Panc1 (cell line): ENCODE data around the gene RRP8. TPM values are rescaled to one million over a fixed set of nuclear protein-coding genes. Genes with fewer than 3 reads are reported as not detected.

Experiments used
- ATAC-seq: fragments of 200-7000 bp; cut with Tn5 transposase; 2 replicates; pipeline ENCODE4 v1.9.1; 2020; ENCODE audit warnings: mild to moderate bottlenecking, moderate library complexity
- BruUV-seq: library from RNA; stranded (reverse); fragments of 400-500 nt; replicated peaks from 2 replicates; lab custom pipeline; 2021; lab: Mats Ljungman, UMichigan
- CTCF ChIA-PET: fragments of 300-600 bp; sonication (Branson Sonifier 250); formaldehyde crosslinking; loops from one replicate; lab custom pipeline; 2022; ENCODE audit warnings: antibody characterized with exemption; lab: Charles Lee
- POLR2A ChIA-PET: fragments of 300-600 bp; sonication (Branson Sonifier 250); formaldehyde crosslinking; loops from one replicate; lab custom pipeline; 2022; ENCODE audit warnings: antibody characterized with exemption; lab: Charles Lee
- DNase-seq: peaks from one replicate; pipeline ENCODE4 v3.0.0-alpha.2; 2010; ENCODE audit warnings: low read depth, low spot score
- H3K27ac ChIP-seq: 2 replicates; pipeline ENCODE4 v1.5.1; 2011; ENCODE audit warnings: mild to moderate bottlenecking, low read length, inconsistent platforms
- H3K27me3 ChIP-seq: fragments of 200-500 bp; sonication (Bioruptor generic); 2 replicates; pipeline ENCODE4 v1.6.0; 2014; ENCODE audit warnings: low read length, inconsistent platforms; ENCODE audit not compliant: control insufficient read depth, insufficient read depth
- H3K36me3 ChIP-seq: fragments of 200-500 bp; sonication (Bioruptor generic); 2 replicates; pipeline ENCODE4 v1.5.1; 2014; ENCODE audit warnings: inconsistent platforms, mild to moderate bottlenecking, low read length, moderate library complexity; ENCODE audit not compliant: control insufficient read depth, insufficient read depth
- H3K4me1 ChIP-seq: 2 replicates; pipeline ENCODE4 v1.5.1; 2011; ENCODE audit warnings: inconsistent platforms, mild to moderate bottlenecking, low read length, moderate library complexity; ENCODE audit not compliant: control insufficient read depth, insufficient read depth
- H3K4me3 ChIP-seq, 2 experiments: 2 replicates each; pipeline ENCODE4 v1.5.1; 2011 to 2012; ENCODE audit warnings: low read depth in 2 of 2, low read length in 2 of 2, mild to moderate bottlenecking in 2 of 2, inconsistent platforms in 1 of 2, moderate library complexity in 1 of 2
- H3K9me3 ChIP-seq: fragments of 200-500 bp; sonication (Bioruptor generic); 2 replicates; pipeline ENCODE4 v1.5.1; 2014; ENCODE audit warnings: low read depth, mild to moderate bottlenecking, inconsistent platforms, low read length, moderate library complexity; ENCODE audit not compliant: control insufficient read depth, insufficient read depth
- POLR2AphosphoS5 ChIP-seq: IDR thresholded peaks from 2 replicates; pipeline ENCODE4 v1.6.1; 2012; ENCODE audit warnings: mild to moderate bottlenecking, low read depth, low read length, moderate library complexity
- REST ChIP-seq, 2 experiments: IDR thresholded peaks; 2 replicates each; pipeline ENCODE4 v1.6.1; 2011 to 2012; ENCODE audit warnings: low read depth in 2 of 2, control low read depth in 1 of 2, low read length in 1 of 2, mild to moderate bottlenecking in 1 of 2, moderate library complexity in 1 of 2; ENCODE audit not compliant: insufficient read depth in 1 of 2
- SIN3A ChIP-seq: IDR thresholded peaks from 2 replicates; pipeline ENCODE4 v1.6.1; 2012; ENCODE audit warnings: low read depth, mild to moderate bottlenecking, low read length, moderate library complexity, borderline replicate concordance; ENCODE audit not compliant: insufficient read depth
- TCF7L2 ChIP-seq: IDR thresholded peaks from 2 replicates; pipeline ENCODE4 v1.6.1; 2011; ENCODE audit warnings: mild to moderate bottlenecking, low read depth, low read length, inconsistent platforms
- in situ Hi-C: cut with HindIII; loops from 2 replicates; pipeline ENCODE4 v1.10.0; 2016; ENCODE audit warnings: low sequenced_read_pairs, low pct_unique_long_range_greater_than_20kb
- intact Hi-C: fragments of 100-400 bp; cut with micrococcal nuclease; formaldehyde crosslinking; loops from one replicate; pipeline ENCODE4 v1.10.0; 2022; ENCODE audit not compliant: unreplicated experiment
- total RNA-seq: library from RNA; stranded (reverse); gene quantifications from one replicate; pipeline ENCODE4 v1.2.1, GENCODE V29; 2021; ENCODE audit not compliant: unreplicated experiment
- TF ChIP-seq, protein P1 (sequence below): fragments of 450-650 bp; IDR thresholded peaks from 2 replicates; pipeline ENCODE4 v1.5.1; 2017; ENCODE audit warnings: mild to moderate bottlenecking

The RRP8 gene
- total RNA-seq, 1 experiment from 2014 or later: 23.1 TPM

- BruUV-seq: no TSS peak
- TF ChIP-seq REST (IDR thresholded peaks at IDR 0.05; ENCODE audit: insufficient read depth in 1 of 2, low read depth in 2 of 2, low read length in 1 of 2) (no peak), POLR2AphosphoS5 (no peak), SIN3A (no peak), TCF7L2 (no peak)
- TF ChIP-seq, protein P1, sequence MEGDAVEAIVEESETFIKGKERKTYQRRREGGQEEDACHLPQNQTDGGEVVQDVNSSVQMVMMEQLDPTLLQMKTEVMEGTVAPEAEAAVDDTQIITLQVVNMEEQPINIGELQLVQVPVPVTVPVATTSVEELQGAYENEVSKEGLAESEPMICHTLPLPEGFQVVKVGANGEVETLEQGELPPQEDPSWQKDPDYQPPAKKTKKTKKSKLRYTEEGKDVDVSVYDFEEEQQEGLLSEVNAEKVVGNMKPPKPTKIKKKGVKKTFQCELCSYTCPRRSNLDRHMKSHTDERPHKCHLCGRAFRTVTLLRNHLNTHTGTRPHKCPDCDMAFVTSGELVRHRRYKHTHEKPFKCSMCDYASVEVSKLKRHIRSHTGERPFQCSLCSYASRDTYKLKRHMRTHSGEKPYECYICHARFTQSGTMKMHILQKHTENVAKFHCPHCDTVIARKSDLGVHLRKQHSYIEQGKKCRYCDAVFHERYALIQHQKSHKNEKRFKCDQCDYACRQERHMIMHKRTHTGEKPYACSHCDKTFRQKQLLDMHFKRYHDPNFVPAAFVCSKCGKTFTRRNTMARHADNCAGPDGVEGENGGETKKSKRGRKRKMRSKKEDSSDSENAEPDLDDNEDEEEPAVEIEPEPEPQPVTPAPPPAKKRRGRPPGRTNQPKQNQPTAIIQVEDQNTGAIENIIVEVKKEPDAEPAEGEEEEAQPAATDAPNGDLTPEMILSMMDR: no peak
- intact Hi-C loops: no loop called here
Measured at GRCh38 chr11:6640985-6641701, 37.7 kb upstream of the RRP8 start.

GRCh38 chr11:6640036-6640984, 36.9 kb upstream of the RRP8 start:
- Histone ChIP-seq H3K36me3 (no peaks in the 10 kb centered on the region), H3K4me3 (no peak overlapping the region), H3K4me1 (peaks cover 11% of the 10 kb centered on the region), H3K27ac (no peak overlapping the region), H3K27me3 (peaks cover 10% of the 10 kb centered on the region), H3K9me3 (no peaks in the 10 kb centered on the region)
- POLR2A ChIA-PET: no interaction called here
- TF ChIP-seq TCF7L2: no peak
- TF ChIP-seq REST (IDR thresholded peaks at IDR 0.05; ENCODE audit: insufficient read depth in 1 of 2, low read depth in 2 of 2, low read length in 1 of 2): no peak
- no peak for TF ChIP-seq SIN3A
- TF ChIP-seq, protein P1: no peak
- no peak for TF ChIP-seq POLR2AphosphoS5
- DNase-seq (no peak), ATAC-seq (no peak)
- no TSS peak for BruUV-seq
- intact Hi-C loops: no loop called here
- CTCF ChIA-PET: no interaction called here
- in situ Hi-C loops: no loop called here

More at GRCh38 chr11:6640985-6641701, 37.7 kb upstream of the RRP8 start:
- ChIA-PET POLR2A (no interaction called here), CTCF (no interaction called here)
- Histone ChIP-seq H3K4me3 (no peak overlapping the region), H3K9me3 (no peaks in the 10 kb centered on the region), H3K4me1 (peaks cover 6% of the 10 kb centered on the region), H3K27me3 (peaks cover 10% of the 10 kb centered on the region), H3K27ac (no peak overlapping the region), H3K36me3 (no peaks in the 10 kb centered on the region)
- in situ Hi-C loops: no loop called here
- no peak for DNase-seq
- ATAC-seq: no peak
